ENCODE measurements around the gene RHEB.

RHEB gene

GRCh38 chr7:151470711-151471110 is 49.0 kb downstream of the RHEB start:
- no peak for DNase-seq (ENCODE audit: low read depth)

DNA sequence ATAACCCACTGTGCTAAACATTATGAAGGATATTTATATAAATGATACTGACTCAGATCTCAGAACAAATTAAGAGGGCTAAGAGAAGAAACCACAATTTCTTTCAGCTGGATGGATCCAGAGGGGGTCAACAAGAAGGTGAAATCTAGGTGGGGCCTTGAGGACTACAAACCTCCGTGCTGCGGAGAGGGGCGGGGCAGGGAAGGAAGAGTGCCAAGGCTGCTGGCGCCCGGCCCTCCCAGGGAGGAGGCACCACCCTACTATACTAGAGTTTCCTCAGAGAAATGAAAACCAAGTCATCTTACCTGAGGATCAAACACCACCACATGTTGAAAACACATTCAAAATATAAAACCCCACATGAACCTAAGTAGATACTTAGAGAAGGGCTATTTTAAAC is 50.4 kb downstream of the RHEB start:
- DNase-seq (ENCODE audit: low read depth), result no peak

- DNase-seq (ENCODE audit: low read depth), result no peak
Observed at GRCh38 chr7:151468217-151469018, 51.3 kb downstream of the RHEB start.

DNA sequence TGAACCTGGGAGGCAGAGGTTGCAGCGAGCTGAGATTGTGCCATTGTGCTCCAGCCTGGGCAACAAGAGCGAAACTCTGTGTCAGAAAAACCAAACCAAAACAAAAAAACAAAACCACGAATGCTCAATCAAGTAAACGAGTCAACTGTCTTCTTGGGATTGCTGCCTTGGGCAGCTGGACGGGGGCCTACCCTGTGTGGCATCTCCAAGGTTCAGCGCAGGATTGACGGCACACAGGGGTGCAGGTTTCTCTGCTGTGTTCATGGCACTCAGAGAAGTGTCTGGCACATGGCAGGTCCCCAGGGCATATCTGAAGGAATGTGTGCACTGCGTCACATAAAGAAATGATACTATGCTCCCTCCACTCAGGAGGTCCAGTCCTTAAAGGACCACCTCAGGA is 54.5 kb downstream of the RHEB start:
- no peak for DNase-seq (ENCODE audit: low read depth)

GRCh38 chr7:151462306-151462779 is 57.4 kb downstream of the RHEB start:
- no peak for DNase-seq (ENCODE audit: low read depth)

DNA sequence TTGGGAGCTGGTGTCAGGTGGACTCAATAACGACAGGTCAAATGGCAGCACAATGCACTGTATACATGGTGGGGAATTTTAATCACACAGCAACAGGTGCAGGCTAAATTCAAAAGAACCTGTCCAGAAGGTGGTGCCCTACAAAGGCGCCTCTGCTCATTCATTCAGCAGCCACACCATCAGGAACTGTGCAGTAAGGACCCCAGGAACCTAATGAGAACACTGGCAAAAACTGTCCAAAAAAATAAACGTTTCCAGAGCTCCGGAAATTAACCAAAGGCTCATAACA is 57.8 kb downstream of the RHEB start:
- DNase-seq (ENCODE audit: low read depth), result no peak

DNA sequence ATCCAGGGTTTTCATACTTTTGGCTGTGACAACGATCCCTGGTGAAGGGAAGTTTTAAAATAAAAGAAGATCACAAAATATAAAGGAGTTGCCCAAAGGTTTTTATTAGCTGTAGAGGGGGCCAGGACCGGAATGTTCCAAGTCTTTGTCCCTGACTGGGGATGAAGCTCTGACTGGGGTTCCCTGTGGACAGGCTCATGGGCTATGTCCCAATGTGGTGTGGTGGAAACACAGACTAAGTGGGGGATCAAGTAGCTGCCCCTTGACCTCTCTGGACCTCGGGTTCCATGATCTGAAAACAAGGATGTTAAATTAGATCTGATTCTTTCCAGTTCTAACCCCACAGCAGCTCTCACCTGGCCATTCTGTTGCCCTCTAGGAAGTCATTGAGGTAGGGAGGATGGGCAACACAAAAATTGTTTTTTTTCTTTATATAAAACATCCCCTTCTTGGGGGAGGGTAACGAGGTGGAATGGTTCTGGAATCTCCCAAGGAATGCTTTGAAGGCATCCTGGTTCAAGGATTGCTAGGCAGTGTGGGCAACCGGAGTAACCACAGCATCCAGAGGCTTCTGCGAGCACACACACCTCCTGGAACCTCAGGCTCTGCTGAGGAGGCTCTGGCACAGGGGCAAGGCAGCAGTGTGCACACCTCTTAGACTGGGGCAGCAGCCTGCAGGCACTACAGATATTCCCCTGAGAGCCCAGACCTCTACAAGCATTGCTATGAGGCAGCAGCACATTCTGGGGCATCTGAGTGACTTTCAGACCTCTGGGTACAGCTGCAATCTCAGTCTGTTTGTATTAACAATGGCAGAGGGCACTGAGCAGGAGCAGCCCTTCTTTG is 58.4 kb downstream of the RHEB start:
- no peak for DNase-seq (ENCODE audit: low read depth)

DNA sequence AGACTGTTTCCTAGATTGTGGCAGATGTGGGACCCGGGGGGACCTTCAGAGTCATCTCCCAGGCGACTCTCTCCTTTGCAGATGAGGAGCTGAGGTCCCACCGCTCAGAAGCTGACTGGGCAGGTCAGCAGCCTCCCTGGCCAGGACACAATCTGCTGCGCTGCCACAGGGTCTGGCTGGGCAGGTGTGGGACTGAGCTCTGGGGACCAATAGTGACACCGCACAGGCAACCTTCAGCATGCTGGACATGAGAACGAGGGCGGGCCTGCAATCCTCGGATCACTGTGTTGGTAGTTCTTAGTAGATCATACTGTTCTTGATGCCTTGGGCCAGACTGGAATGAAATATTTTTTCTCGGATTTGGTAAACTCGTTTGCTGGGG is 59.2 kb downstream of the RHEB start:
- no peak for DNase-seq (ENCODE audit: low read depth)

DNA sequence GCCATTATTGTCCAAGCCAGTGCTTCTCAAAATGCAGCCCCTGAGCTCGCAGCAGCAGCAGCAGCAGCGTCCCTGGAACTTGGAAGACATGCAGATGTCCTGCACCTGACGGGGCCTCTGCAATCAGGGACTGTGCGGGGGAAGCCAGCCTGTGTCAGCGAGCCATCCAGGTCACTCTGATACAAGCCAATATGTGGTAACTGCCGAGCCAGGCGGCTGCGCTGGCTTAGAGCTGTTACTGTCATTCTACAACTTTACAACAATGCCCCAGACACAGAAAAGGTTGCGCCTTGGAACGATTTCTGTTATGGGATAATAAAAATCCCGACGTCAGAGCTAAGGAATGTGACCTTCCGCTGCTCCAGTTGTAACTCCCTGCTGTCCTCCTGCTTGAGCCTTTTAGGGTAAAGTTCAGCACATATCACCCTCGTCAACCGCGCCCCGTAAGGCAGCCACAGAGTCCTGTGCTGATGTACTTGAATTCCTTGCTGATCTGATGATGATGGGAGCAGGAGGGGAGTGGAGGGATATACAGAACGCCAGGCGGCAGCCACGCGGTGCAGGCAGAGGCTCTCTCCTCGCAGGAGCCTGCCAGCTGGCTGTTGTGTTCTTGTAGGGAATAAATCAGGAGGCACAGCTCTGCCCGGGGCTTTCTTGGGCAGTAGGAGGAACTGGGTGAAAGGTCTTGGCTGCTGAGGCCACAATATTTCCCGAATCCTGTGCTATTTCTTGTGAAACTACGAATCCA is 59.8 kb downstream of the RHEB start:
- no peak for DNase-seq (ENCODE audit: low read depth)

DNA sequence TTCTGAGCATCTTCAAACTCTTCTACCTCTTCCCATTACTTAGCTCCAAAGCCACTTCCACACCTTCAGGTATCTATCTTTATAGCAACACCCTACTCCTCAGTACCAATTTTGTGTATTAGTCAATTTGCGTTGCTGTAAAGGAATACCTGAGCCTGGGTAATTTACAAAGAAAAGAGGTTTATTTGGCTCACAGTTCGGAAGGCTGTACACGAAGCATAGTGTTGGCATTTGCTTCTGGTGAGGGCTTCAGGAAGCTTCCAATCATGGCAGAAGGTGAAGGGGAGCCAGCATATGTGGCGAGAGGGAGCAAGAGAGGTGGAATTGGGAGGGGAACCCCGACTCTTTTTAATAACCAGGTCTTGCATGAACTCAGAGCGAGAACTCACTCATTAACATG is 62.2 kb downstream of the RHEB start:
- DNase-seq (ENCODE audit: low read depth), result no peak

- DNase-seq (ENCODE audit: low read depth), result no peak
Observed at GRCh38 chr7:151456782-151457181, 62.9 kb downstream of the RHEB start.

- DNase-seq (ENCODE audit: low read depth), result no peak
Observed at GRCh38 chr7:151456276-151456675, 63.4 kb downstream of the RHEB start.

GRCh38 chr7:151455690-151456089 is 64.0 kb downstream of the RHEB start:
- no peak for DNase-seq (ENCODE audit: low read depth)

DNA sequence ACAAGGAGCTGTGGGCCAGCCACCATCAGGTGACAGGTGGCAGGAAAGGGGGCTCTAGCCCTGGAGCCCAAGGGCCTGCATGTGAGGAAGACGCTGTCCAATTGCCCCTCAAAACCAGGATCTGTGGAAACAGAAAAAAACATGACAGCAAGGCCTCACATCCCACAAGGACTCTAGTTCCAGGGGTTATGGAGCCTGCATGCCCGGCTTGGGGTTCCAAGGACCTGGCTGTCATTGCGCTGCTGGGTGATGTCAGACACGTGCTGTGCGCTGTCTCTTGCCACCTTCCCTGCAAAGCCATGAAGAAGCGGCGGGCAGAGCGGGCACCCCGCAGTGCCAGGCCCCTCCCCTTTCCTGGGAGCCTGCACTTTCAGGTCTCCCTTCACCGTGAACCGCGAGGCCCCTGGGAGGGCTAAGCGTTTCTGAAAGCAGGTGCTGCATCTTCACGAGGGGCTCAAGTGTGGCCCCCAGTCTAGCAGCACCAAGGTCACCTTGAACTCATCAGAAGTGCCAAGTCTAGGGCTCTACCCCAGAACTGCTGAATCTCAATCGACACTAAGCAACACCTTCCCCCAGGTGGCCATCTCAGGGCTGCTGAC is 64.7 kb downstream of the RHEB start:
- no peak for DNase-seq (ENCODE audit: low read depth)

DNA sequence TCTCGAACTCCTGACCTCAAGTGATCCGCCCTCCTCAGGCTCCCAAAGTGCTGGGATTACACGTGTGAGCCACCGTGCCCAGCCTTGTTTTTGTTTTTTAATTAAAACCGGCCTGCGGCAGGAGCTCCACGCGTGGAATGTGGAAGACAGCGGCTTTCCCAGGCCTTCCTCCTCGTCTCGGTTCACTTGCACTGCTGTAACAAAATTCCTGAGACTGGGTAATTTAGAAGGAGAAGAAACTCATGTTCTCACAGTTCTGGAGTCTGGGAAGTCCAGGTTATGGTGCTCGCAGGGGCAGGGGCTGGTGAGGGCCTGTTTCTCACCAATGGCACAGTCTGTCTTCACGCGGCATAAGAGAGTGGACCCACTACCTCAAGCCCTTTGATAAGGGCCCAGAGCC is 65.4 kb downstream of the RHEB start:
- no peak for DNase-seq (ENCODE audit: low read depth)

DNA sequence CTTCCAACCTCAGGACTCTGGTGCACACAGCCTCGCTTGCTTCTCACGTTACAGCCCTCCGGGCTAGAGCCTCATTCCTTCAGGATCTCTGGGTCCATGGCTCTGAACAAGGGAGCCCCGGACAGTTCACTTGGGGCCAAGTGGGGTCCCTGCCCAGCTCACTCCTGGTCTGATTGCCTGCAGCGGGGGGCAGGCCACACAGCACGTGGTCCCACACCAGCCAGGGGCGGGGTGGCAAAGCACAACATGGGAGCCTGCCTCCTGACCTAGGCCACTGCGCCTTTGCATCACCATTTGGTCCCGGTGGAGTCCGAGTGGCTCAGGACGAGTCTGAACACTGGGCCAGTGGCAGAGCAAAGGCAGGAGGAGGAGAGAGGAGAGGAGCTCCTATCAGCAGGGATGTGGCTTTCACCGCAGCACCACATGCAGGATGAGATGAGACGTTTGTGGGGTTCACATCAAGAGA is 66.3 kb downstream of the RHEB start:
- DNase-seq (ENCODE audit: low read depth), result no peak

DNA sequence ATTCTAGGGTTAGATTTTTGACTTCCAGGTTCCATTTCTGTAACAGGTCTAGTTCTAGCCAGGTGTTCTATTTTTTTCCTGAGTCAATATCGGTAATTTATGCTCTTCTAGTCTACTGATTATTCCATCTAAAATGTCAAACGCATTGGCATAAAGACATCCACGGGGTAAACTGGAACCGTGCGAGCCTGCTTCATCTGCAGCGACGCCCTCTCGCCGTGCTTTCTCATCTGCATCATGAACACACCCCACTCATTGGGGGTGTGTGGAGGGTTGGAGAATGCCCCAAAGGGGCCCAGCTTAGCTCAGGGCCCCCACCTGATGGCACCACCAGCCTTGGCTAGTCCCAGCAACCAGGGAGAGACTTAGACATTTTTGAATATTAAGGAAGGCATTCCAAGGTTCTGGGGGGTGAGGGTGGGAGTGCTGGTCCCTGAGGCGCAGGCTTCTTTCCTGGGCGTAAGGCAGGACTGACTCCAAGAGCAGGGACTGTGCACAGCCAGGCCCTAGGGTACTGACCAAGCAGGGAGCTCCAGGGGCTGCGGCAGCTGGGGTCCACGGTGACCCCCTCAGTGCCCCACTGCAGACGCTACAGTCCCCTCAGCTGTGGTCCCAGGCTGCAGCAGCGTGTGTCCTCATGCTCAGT is 66.9 kb downstream of the RHEB start:
- DNase-seq (ENCODE audit: low read depth), result no peak

GRCh38 chr7:151451626-151452571 is 67.8 kb downstream of the RHEB start:
- DNase-seq (ENCODE audit: low read depth), result no peak

DNA sequence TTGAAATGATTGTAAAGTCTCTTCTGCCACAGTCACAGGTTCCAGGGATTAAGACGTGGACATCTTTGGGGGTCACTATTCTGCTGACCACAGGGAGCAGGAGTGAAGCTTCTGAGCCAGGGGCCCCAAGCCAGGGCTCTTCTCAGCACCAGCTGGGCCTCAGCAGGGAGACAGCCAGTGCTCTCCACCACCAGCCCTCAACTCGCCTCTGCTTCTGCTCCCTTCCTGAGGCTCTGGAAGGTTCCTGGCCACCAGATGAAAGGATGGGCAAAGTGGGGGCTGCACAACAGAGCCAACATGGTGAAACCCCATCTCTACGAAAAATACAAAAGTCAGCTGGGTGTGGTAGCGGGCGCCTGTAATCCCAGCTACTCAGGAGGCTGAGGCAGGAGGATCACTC is 68.5 kb downstream of the RHEB start:
- no peak for DNase-seq (ENCODE audit: low read depth)

GRCh38 chr7:151449990-151450389 is 69.7 kb downstream of the RHEB start:
- no peak for DNase-seq (ENCODE audit: low read depth)
